Lower leg skin (tissue), 3 donors: ENCODE results near the gene PACC1.

Experiments used
- CTCF ChIP-seq, 3 donors: fragments of 450-650 bp; IDR thresholded peaks; one replicate each; pipeline ENCODE4 v1.5.1; 2016; ENCODE audit warnings: antibody characterized with exemption in 3 of 3, mild to moderate bottlenecking in 3 of 3, moderate library complexity in 2 of 3
- POLR2A ChIP-seq, 2 donors: fragments of 450-650 bp; IDR thresholded peaks; one replicate each; pipeline ENCODE4 v1.6.1; 2016 to 2017; ENCODE audit warnings: antibody characterized with exemption in 2 of 2, mild to moderate bottlenecking in 1 of 2, moderate library complexity in 1 of 2

- TF ChIP-seq CTCF (IDR thresholded peaks at IDR 0.05), result no peak
- TF ChIP-seq POLR2A (IDR thresholded peaks at IDR 0.05), result no peak
Measured at GRCh38 chr1:212457740-212458338, 43.2 kb upstream of the PACC1 start.
